HAP-1 (cell line): Measurements from ENCODE around the gene FBLN2.

Experiments used
- DNase-seq, 2 experiments: peaks; one replicate each; pipeline ENCODE4 v3.0.0-alpha.2; 2016 to 2020; ENCODE audit warnings: low spot score in 2 of 2
- H3K27me3 ChIP-seq: fragments of 250-450 bp; sonication (Bioruptor Pico); 2 replicates; pipeline ENCODE4 v1.5.1; 2020; ENCODE audit warnings: low read depth, mild to moderate bottlenecking, moderate library complexity
- H3K36me3 ChIP-seq: fragments of 250-450 bp; sonication (Bioruptor Pico); replicated peaks from 2 replicates; pipeline ENCODE4 v1.5.1; 2020; ENCODE audit warnings: mild to moderate bottlenecking
- H3K4me1 ChIP-seq: fragments of 250-450 bp; sonication (Bioruptor Pico); 2 replicates; pipeline ENCODE4 v1.5.1; 2020; ENCODE audit warnings: mild to moderate bottlenecking
- H3K4me3 ChIP-seq: fragments of 250-450 bp; sonication (Bioruptor Pico); 2 replicates; pipeline ENCODE4 v1.5.1; 2020; ENCODE audit warnings: mild to moderate bottlenecking, moderate library complexity
- H3K9me3 ChIP-seq: fragments of 250-450 bp; sonication (Bioruptor Pico); 2 replicates; pipeline ENCODE4 v1.5.1; 2020; ENCODE audit warnings: mild to moderate bottlenecking, moderate library complexity
- in situ Hi-C: fragments of 300-500 bp; cut with MboI; formaldehyde crosslinking; loops from 3 replicates; pipeline ENCODE4 v1.14.3; 2020; ENCODE audit warnings: low sequenced_read_pairs, inconsistent platforms, mixed read lengths

Gene FBLN2

DNA sequence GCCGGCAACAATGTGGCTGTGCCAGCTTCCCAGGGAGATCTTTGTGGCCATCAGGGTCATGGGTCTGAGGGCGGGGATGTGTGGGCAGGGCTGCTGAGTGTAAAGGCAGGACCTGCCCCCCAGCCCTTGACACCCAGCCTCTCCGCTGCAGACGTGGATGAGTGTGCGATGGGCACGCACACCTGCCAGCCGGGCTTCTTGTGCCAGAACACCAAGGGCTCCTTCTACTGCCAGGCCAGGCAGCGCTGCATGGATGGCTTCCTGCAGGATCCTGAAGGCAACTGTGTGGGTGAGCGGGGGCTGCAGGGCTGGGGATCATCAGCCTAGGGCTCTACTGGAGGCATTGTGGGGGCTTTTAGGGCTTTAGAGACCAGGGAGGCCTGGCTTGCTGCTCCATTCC lies 78.8 kb downstream of the FBLN2 start:
- DNase-seq = no peak
- Histone ChIP-seq H3K4me1 (no peaks in the 10 kb centered on the region), H3K36me3 (no peaks in the 10 kb centered on the region), H3K4me3 (no peak overlapping the region), H3K27me3 (no peaks in the 10 kb centered on the region), H3K9me3 (no peaks in the 10 kb centered on the region)
- in situ Hi-C loops = no loop called here

DNA sequence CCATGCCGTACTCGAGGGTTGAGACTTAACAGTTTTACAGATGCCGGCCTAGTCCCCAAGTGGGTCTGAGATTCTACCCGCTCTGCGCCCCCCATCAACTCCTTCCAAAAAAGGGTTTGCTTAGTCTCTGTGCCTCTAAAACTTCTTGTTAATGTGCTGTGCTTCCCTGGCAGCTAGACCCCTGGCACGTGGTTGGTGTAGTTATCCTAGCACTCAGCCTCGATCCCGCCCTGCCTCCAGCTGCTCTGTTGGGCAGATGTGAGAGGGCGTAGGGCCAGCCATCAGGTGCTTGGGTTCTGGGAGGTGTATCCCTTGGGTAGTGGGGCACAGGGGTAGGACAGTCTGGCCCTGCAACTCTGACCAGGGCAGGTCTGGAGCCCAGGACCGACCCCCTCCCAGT lies 79.5 kb downstream of the FBLN2 start:
- no peak for DNase-seq
- no peaks in the 10 kb centered on the region for H3K4me1 ChIP-seq
- H3K36me3 ChIP-seq = no peaks in the 10 kb centered on the region
- H3K4me3 ChIP-seq = no peak overlapping the region
- no peaks in the 10 kb centered on the region for H3K27me3 ChIP-seq
- H3K9me3 ChIP-seq = no peaks in the 10 kb centered on the region
- in situ Hi-C loops = no loop called here

DNA sequence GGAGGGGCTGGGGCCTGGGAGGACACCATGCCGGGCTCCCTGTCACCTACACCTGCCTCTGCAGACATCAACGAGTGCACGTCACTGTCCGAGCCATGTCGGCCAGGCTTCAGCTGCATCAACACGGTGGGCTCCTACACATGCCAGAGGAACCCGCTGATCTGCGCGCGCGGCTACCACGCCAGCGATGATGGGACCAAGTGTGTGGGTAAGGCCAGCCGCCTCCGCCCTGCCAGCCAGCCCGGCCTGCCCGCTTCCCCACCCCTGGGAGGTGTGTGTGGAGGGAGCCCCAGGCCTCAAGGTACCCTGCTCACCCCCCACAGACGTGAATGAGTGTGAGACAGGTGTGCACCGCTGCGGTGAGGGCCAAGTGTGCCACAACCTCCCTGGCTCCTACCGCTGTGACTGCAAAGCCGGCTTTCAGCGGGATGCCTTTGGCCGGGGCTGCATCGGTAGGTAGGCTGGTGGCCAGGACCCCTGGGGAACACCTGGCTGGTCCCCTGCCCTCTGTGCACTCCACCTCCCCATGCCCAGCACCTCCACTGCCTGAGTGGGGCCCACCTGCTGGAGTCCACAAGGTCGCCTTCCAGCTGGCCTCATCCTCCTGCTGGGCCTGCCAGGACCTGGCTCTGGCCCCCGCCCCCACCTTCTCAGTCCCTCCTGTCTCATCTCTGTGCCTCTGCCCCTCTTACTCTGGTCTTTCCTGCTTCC lies 80.1 kb downstream of the FBLN2 start:
- Histone ChIP-seq H3K4me1 (no peaks in the 10 kb centered on the region), H3K27me3 (no peaks in the 10 kb centered on the region), H3K4me3 (no peak overlapping the region), H3K36me3 (no peaks in the 10 kb centered on the region), H3K9me3 (no peaks in the 10 kb centered on the region)
- DNase-seq = no peak
- in situ Hi-C loops = no loop called here

DNA sequence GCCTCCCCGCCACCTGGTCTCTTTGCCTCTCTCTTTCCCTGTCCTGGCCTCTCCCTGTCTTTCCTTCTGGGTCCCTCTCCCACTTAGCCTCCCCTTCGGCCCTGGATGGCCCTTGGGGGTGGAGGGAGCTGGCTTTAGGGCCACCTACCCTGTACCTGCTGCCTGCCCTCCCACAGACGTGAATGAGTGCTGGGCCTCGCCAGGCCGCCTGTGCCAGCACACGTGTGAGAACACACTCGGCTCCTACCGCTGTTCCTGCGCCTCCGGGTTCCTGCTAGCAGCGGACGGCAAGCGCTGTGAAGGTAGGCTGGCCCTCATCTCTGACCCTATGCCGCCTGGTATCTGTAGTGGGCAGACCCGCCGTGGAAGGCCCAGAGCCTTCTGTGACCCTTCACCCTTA lies 80.7 kb downstream of the FBLN2 start:
- Histone ChIP-seq H3K4me1 (no peaks in the 10 kb centered on the region), H3K36me3 (no peaks in the 10 kb centered on the region), H3K9me3 (no peaks in the 10 kb centered on the region), H3K27me3 (no peaks in the 10 kb centered on the region), H3K4me3 (no peak overlapping the region)
- in situ Hi-C loops = no loop called here
- no peak for DNase-seq

DNA sequence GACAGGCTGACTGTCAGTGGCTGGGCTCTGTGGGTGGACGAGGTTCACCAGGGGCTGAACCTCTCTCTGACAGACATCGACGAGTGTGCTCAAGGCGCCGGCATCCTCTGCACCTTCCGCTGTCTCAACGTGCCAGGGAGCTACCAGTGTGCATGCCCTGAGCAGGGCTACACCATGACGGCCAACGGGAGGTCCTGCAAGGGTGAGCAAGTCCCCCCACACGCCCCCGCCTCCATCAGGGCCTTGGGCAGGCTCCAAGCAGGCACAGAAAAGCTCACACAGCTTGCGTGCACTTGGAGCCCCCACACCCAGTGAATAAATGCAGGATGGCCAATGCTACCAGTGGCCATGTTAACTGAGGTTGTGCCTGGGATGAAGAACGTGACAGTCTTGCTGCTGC lies 82.3 kb downstream of the FBLN2 start:
- H3K4me3 ChIP-seq = no peak overlapping the region
- in situ Hi-C loops = no loop called here
- no peaks in the 10 kb centered on the region for H3K4me1 ChIP-seq
- H3K27me3 ChIP-seq = 0 out of 2 replicates have a peak, but pooled peaks cover under 1% of the 10 kb centered on the region
- no peaks in the 10 kb centered on the region for H3K36me3 ChIP-seq
- no peak for DNase-seq
- no peaks in the 10 kb centered on the region for H3K9me3 ChIP-seq

DNA sequence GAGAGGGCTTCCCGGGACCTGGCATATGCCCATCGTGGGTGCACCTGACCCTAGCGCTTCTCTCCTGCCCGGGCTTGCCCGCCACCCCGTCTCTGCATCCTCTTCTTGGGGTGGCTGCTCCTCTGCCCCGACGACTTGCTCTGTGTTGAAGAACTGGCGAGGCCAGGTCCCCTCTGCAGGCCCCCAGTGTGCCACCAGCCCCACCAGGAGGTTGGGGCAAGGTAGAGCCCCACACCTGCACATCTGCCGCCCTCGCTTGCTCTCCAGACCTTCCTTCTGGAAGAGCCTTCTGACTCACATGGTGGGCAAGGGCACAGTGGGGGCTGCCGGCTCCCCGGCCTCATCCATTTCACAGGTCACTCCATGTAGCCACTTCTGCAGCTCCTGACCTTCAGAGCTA lies 84.3 kb downstream of the FBLN2 start:
- Histone ChIP-seq H3K36me3 (no peaks in the 10 kb centered on the region), H3K9me3 (no peaks in the 10 kb centered on the region), H3K4me3 (no peak overlapping the region), H3K4me1 (no peaks in the 10 kb centered on the region), H3K27me3 (peaks cover 20% of the 10 kb centered on the region)
- no peak for DNase-seq
- in situ Hi-C loops = no loop called here

DNA sequence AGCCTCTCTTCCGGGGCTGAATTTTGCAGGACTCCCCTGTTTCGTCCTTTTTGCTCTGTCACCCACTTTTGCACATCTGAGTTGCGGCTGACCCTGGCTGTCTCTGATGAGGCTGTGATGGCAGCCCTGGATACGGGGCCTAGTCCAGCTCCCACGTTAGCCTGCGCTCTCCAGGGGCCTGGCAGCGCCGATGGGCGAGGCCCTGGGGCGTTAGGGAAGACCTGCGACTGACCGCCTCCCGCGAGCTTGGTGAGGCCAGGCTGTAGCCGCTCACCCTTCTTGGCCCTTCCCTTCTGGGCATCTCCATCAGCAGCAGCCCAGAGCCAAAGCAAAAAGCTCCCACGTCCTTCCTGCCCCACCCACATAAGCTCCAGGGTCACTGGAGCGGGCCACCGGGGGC lies 85.2 kb downstream of the FBLN2 start:
- peaks cover 30% of the 10 kb centered on the region for H3K27me3 ChIP-seq
- no peak for DNase-seq
- H3K36me3 ChIP-seq = no peaks in the 10 kb centered on the region
- in situ Hi-C loops = no loop called here
- H3K4me3 ChIP-seq = no peak overlapping the region
- no peaks in the 10 kb centered on the region for H3K9me3 ChIP-seq
- H3K4me1 ChIP-seq = no peaks in the 10 kb centered on the region

DNA sequence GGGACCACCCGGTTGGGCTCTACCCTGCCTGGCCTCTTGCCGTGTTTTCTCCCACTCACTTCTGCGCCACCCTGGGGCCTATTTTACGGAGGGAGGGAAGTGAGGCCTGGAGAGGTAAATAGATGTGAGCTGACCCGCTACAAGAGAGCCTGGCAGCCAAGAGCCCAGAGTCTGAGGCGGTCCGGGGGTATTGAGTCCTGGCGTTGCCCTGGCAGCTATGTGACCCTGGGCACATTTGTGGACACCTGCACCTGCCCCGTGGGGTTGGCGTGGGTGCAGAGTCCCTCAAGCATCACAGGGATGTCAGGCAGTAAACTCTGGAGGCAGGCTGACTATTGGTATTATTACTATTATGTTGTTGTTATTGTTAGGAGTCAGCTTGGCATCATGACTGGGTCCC lies 85.7 kb downstream of the FBLN2 start:
- no peak for DNase-seq
- Histone ChIP-seq H3K27me3 (peaks cover 33% of the 10 kb centered on the region), H3K9me3 (no peaks in the 10 kb centered on the region), H3K4me3 (no peak overlapping the region), H3K4me1 (no peaks in the 10 kb centered on the region), H3K36me3 (no peaks in the 10 kb centered on the region)
- in situ Hi-C loops = no loop called here

DNA sequence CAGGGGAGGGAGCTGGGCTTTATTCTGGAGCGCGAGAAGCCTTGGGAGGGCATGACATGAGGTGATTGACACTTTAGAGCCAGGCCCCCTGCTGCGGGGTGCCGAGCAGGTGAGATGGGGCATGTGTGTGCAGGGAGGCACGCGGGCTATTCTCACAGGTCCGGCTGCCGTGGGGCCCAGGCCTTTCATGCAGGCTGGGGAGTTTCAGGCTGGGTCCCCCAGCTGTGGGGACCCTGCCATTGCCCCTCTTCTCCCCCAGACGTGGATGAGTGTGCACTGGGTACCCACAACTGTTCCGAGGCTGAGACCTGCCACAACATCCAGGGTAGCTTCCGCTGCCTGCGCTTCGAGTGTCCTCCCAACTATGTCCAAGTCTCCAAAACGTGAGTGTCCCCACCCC lies 87.3 kb downstream of the FBLN2 start:
- Histone ChIP-seq H3K27me3 (peaks cover 43% of the 10 kb centered on the region), H3K4me1 (no peaks in the 10 kb centered on the region), H3K9me3 (no peaks in the 10 kb centered on the region), H3K4me3 (no peak overlapping the region), H3K36me3 (no peaks in the 10 kb centered on the region)
- no peak for DNase-seq
- in situ Hi-C loops = no loop called here

DNA sequence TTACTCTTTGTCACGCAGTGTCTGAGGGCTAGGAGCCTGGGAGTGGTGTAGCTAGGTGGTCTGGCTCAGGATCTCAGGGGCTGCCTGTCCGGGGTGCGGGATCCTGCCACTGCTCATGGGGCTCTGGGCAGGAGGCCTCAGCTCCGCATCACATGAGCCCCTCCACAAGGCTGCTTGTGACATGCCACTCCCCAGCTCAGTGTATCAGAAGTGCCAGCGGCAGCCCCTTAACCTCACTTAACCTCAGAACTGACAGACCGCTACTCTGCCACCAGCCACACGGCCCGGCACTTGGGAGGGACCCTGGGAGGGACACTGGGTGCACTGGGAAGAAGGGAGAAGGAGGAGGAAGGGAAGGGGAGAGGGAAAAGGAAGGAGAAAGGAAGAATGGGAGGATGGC lies 87.9 kb downstream of the FBLN2 start:
- Histone ChIP-seq H3K27me3 (peaks cover 43% of the 10 kb centered on the region), H3K36me3 (no peaks in the 10 kb centered on the region), H3K4me3 (no peak overlapping the region), H3K4me1 (no peaks in the 10 kb centered on the region), H3K9me3 (no peaks in the 10 kb centered on the region)
- DNase-seq = no peak
- in situ Hi-C loops = no loop called here

DNA sequence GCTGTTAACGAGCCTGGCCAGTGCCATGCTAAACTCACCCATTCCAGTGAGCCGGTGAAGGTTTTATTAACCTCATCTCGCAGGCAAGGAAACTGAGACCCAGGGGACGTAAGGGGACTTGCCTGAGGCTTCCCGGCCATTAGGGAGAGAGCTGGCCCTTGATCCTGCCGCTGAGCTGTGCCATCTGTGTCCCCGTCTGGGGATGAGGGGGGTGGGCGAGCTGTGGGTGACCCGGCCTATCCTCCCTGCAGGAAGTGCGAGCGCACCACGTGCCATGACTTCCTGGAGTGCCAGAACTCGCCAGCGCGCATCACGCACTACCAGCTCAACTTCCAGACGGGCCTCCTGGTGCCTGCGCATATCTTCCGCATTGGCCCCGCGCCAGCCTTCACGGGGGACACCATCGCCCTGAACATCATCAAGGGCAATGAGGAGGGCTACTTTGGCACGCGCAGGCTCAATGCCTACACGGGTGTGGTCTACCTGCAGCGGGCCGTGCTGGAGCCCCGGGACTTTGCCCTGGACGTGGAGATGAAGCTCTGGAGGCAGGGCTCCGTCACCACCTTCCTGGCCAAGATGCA lies 88.5 kb downstream of the FBLN2 start:
- DNase-seq = no peak
- Histone ChIP-seq H3K4me3 (no peak overlapping the region), H3K36me3 (no peaks in the 10 kb centered on the region), H3K9me3 (no peaks in the 10 kb centered on the region), H3K27me3 (peaks cover 43% of the 10 kb centered on the region), H3K4me1 (no peaks in the 10 kb centered on the region)
- in situ Hi-C loops = no loop called here

DNA sequence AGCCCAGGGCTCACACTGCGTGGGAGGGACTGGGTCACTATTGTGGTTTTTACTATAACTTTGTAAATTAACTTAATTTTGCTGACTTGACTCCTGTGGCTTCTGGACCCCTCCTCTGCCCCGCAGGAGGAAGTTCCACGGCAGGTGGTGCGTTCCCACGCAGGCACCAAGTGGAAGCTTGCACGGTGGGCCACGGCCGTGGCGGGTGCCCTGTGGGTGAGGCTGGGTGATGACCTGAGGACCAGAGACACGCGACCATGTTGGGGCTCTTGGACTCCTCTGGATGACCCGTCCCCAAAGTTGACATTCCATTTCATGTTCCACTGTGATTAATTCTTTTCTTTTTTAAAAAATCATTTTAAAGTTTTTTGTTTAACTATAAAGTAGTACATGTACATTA lies 89.0 kb downstream of the FBLN2 start:
- DNase-seq = no peak

DNA sequence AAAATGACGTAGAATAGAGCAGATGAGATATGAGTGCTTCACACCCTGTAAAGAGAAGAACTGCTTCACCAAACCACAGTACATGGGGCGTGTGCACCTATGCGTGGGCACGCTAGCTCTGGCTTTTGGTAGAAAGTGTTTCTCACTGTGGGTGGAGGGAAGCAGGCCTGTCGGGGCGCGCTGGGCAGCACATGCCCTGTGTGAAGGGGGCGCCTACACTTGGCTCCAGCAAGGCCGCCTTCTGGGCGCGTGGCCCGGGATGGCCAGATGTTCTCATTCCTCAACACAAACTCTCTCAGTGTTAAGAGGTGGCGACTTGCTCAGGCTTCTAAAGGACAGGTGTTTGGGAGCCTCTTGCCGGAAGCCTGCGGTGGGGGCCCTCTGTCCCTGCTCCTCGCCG lies 90.0 kb downstream of the FBLN2 start:
- no peak for DNase-seq
- in situ Hi-C loops = no loop called here
- no peaks in the 10 kb centered on the region for H3K36me3 ChIP-seq
- no peak overlapping the region for H3K4me3 ChIP-seq
- peaks cover 43% of the 10 kb centered on the region for H3K27me3 ChIP-seq
- no peaks in the 10 kb centered on the region for H3K9me3 ChIP-seq
- H3K4me1 ChIP-seq = no peaks in the 10 kb centered on the region

More for the DNA sequence above, 89.0 kb downstream of the FBLN2 start:
- in situ Hi-C loops = no loop called here
- Histone ChIP-seq H3K4me1 (no peaks in the 10 kb centered on the region), H3K27me3 (peaks cover 43% of the 10 kb centered on the region), H3K36me3 (no peaks in the 10 kb centered on the region), H3K9me3 (no peaks in the 10 kb centered on the region), H3K4me3 (no peak overlapping the region)

DNA sequence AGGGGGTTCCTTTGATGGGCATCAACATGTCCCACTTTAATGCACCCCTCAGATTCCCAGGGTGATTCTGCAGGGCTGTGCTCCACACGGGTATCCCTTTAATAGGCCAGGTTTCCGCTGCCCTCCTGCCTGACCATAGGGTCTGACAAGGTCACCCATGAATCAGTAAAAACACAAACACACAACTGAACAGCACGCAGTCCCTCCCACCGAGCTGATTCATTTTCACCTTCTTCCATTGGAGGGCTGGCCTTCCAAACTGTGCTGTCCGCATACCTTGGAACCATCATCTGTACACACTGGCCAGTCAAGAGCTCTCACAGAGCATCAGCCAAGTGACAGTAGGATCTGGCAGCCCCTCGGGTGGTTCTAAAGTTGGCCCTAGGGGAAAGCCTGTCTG lies 93.7 kb downstream of the FBLN2 start:
- Histone ChIP-seq H3K4me1 (no peaks in the 10 kb centered on the region), H3K9me3 (no peaks in the 10 kb centered on the region), H3K4me3 (no peak overlapping the region), H3K36me3 (no peaks in the 10 kb centered on the region), H3K27me3 (peaks cover 29% of the 10 kb centered on the region)
- in situ Hi-C loops = loop anchor here (10.0 kb wide), 1 partner anchor 558 kb away; no protein-coding TSS in a partner anchor
- no peak for DNase-seq
